Measurements from ENCODE around the gene HSPA8. TPM values are rescaled to one million over a fixed set of nuclear protein-coding genes. Genes with fewer than 3 reads are reported as not detected.
A peak's percentile ranks its signal among the peaks of the same experiment; 100 is the strongest.
"Not testable (repeated sequence)": the region's sequence is repeated elsewhere in the genome, so short reads cannot be mapped to it uniquely, and the experiment has no call there.

Gene HSPA8
- total and polyA plus RNA-seq, 3 experiments from 2014 or later = 1,494 to 4,236 (median 3,972) TPM

DNA sequence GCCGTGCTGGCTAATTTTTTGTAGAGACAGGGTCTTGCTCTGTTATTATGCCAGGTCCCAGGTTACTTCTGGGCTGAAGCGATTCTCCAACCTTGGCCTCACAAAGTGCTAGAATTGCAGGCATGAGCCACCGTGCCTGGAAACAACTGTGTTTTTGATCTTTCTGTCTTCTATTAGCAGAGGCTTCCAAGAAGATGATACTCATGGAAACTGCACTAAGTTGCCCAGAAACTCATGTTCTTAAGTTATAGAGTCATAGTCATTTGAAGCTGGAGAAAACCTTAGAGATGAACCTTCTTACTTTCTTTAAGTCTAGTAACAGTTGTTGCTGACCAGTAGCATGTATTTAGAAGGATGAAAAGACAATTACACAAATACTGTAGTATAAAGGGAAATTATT lies 37.1 kb upstream of the HSPA8 start:
- H3K27ac ChIP-seq (ENCODE audit: low read depth, low read length) = no peak overlapping the region
- CTCF ChIA-PET = interaction anchor here (1.1 to 14.0 kb wide), 3 partner anchors 12 to 147 kb away, joined by 4 to 128 read pairs (median 19); partner anchors contain the start of gene HSPA8
- no peak overlapping the region for H3K27ac Mint-ChIP-seq
- peaks cover 9% of the 10 kb centered on the region for H3K4me1 ChIP-seq (ENCODE audit: insufficient read depth, low read length)
- POLR2A ChIA-PET = interaction anchor here (0.6 kb wide), 1 partner anchor 316 kb away, joined by 3 read pairs; no protein-coding TSS in a partner anchor
- H3K36me3 Mint-ChIP-seq = peaks cover 8 to 10% (median 9%) of the 10 kb centered on the region in 3 donors
- no peaks in the 10 kb centered on the region for H3K9me3 Mint-ChIP-seq
- H3K4me3 Mint-ChIP-seq = no peak overlapping the region
- H3K27me3 ChIP-seq (ENCODE audit: insufficient read depth, low read length, poor library complexity, severe bottlenecking) = no peaks in the 10 kb centered on the region
- no peaks in the 10 kb centered on the region for H3K9me3 ChIP-seq (ENCODE audit: low read length)
- no peaks in the 10 kb centered on the region for H3K36me3 ChIP-seq (ENCODE audit: insufficient read depth, low read length)
- H3K4me3 ChIP-seq (ENCODE audit: low read length) = no peak overlapping the region
- DNase-seq = no peak
- peaks cover 11 to 17% (median 15%) of the 10 kb centered on the region in 3 donors for H3K4me1 Mint-ChIP-seq
- no peaks in the 10 kb centered on the region for H3K27me3 Mint-ChIP-seq

DNA sequence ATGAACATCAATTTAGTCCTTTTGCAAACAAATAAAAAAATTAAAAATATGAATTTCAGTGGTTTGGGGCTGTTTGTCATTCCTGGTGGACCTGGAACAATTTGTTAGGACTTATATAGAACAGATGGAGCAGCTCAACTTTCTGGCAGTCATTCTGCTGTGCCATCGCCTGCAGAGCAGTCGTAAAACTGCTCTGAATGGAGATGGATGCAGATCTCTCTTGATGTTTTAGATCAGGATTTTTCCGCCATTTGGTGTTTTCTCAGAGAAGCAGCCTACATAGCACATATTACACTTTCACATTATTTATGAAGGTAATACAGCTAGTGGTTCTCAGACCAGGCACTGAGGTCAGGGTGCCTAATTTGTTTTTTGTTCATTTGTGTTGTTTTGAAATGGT lies 31.8 kb upstream of the HSPA8 start:
- no peak overlapping the region for H3K4me3 ChIP-seq (ENCODE audit: low read length)
- Mint-ChIP-seq H3K4me1 (peaks cover 8 to 24% (median 21%) of the 10 kb centered on the region in 3 donors), H3K36me3 (peaks cover 5 to 8% (median 8%) of the 10 kb centered on the region in 3 donors), H3K4me3 (no peak overlapping the region), H3K27ac (no peak overlapping the region), H3K9me3 (no peaks in the 10 kb centered on the region), H3K27me3 (no peaks in the 10 kb centered on the region)
- no peaks in the 10 kb centered on the region for H3K36me3 ChIP-seq (ENCODE audit: insufficient read depth, low read length)
- H3K9me3 ChIP-seq (ENCODE audit: low read length) = no peaks in the 10 kb centered on the region
- H3K27me3 ChIP-seq (ENCODE audit: insufficient read depth, low read length, poor library complexity, severe bottlenecking) = no peaks in the 10 kb centered on the region
- DNase-seq = no peak
- H3K4me1 ChIP-seq (ENCODE audit: insufficient read depth, low read length) = no peaks in the 10 kb centered on the region
- POLR2A ChIA-PET = interaction anchor here (0.6 kb wide), 1 partner anchor 38 kb away, joined by 4 read pairs; no protein-coding TSS in a partner anchor
- CTCF ChIA-PET = interaction anchor here (0.9 to 5.1 kb wide), 2 partner anchors 9 to 30 kb away, joined by 3 to 35 read pairs; no protein-coding TSS in a partner anchor
- no peak overlapping the region for H3K27ac ChIP-seq (ENCODE audit: low read depth, low read length)

DNA sequence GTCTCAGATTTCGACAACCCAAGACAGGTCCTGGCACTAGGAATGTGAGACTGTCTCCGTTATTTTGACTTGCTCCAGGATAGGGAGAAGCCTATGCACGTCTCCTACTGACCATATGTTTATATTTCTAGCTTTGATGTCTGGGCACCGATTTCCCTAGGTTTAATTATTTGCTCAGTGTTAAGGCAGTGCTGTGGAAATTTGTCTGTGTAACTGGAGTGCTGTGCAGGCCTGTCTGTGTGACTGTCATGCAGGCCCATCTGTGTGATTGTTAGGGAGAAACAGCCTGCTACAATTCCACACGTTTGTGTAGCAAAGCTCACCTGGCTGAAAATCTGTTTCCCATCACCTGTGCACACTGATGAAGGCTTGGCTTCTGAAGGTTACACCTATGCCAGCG lies 29.6 kb upstream of the HSPA8 start:
- H3K9me3 Mint-ChIP-seq = no peaks in the 10 kb centered on the region
- no peaks in the 10 kb centered on the region for H3K36me3 ChIP-seq (ENCODE audit: insufficient read depth, low read length)
- CTCF ChIA-PET = interaction anchor here (1.1 to 16.3 kb wide), 5 partner anchors 9 to 156 kb away, joined by 3 to 184 read pairs (median 3); partner anchors contain the start of gene HSPA8
- H3K27ac Mint-ChIP-seq = peak overlapping the region; percentile 2 to 80 (median 55)
- H3K4me1 Mint-ChIP-seq = peaks cover 23 to 41% (median 40%) of the 10 kb centered on the region in 3 donors
- DNase-seq = no peak
- H3K9me3 ChIP-seq (ENCODE audit: low read length) = no peaks in the 10 kb centered on the region
- no peak overlapping the region for H3K4me3 ChIP-seq (ENCODE audit: low read length)
- peaks cover 0 to 1% (median 0%) of the 10 kb centered on the region in 3 donors for H3K36me3 Mint-ChIP-seq
- H3K4me1 ChIP-seq (ENCODE audit: insufficient read depth, low read length) = peaks cover 22% of the 10 kb centered on the region
- POLR2A ChIA-PET = interaction anchor here (0.7 to 1.7 kb wide), 2 partner anchors 29 kb away, joined by 3 to 12 read pairs; partner anchors contain the start of gene HSPA8
- H3K27me3 Mint-ChIP-seq = no peaks in the 10 kb centered on the region
- no peak overlapping the region for H3K4me3 Mint-ChIP-seq
- no peaks in the 10 kb centered on the region for H3K27me3 ChIP-seq (ENCODE audit: insufficient read depth, low read length, poor library complexity, severe bottlenecking)
- H3K27ac ChIP-seq (ENCODE audit: low read depth, low read length) = no peak overlapping the region

DNA sequence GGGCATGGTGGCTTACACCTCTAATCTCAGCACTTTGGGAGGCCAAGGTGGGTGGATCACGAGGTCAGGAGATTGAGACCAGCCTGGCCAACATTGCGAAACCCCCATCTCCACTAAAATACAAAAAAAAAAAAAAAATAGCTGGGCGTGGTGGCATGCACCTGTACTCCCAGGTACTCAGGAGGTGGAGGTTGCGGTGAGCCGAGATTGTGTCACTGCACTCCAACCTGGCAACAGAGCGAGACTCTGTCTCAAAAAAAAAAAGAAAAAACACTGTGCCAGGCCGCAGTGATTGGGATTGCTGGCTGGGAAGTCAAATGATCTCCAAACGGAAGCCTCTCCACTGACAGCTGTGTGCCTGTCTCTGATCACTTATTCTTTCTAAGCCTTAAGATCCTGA lies 28.2 kb upstream of the HSPA8 start:
- H3K27ac Mint-ChIP-seq = peak overlapping the region in 6 of 8 donors; percentile 3 to 79 (median 56)
- H3K36me3 Mint-ChIP-seq = not testable (repeated sequence)
- CTCF ChIA-PET = interaction anchor here (1.5 to 16.3 kb wide), 3 partner anchors 13 to 30 kb away, joined by 3 to 184 read pairs (median 35); partner anchors contain the start of gene HSPA8

DNA sequence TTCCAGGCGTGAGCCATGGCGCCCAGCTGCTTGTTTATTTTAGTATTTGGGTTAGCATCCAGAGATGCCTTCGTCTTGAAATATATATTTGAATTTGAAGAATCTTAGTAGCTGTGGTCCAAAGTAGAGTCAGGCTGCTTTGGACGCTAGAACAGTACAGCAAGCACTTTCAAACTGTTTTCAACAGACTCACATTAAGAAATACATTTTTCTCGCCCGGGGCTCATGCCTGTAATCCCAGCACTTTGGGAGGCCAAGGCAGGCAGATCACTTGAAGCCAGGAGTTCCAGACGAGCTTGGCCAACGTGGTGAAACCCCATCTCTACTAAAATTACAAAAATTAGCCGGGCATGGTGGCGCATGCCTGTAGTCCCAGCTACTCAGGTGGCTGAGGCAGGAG lies 27.0 kb upstream of the HSPA8 start:
- peak overlapping the region in 6 of 8 donors; percentile 9 to 92 (median 62) for H3K27ac Mint-ChIP-seq
- not testable (repeated sequence) for H3K36me3 Mint-ChIP-seq; H3K36me3 ChIP-seq (ENCODE audit: insufficient read depth, low read length); DNase-seq; H3K4me3 ChIP-seq (ENCODE audit: low read length); H3K9me3 ChIP-seq (ENCODE audit: low read length); H3K27ac ChIP-seq (ENCODE audit: low read depth, low read length); H3K27me3 Mint-ChIP-seq; H3K27me3 ChIP-seq (ENCODE audit: insufficient read depth, low read length, poor library complexity, severe bottlenecking); H3K9me3 Mint-ChIP-seq; H3K4me3 Mint-ChIP-seq
- CTCF ChIA-PET = interaction anchor here (0.9 to 16.3 kb wide), 5 partner anchors 9 to 29 kb away, joined by 3 to 184 read pairs (median 8); partner anchors contain the start of gene HSPA8
- peaks cover 31 to 60% (median 54%) of the 10 kb centered on the region in 3 donors for H3K4me1 Mint-ChIP-seq
- POLR2A ChIA-PET = interaction anchor here (1.9 to 6.9 kb wide), 3 partner anchors 14 to 26 kb away, joined by 5 to 73 read pairs (median 22); partner anchors contain the start of gene HSPA8
- H3K4me1 ChIP-seq (ENCODE audit: insufficient read depth, low read length) = peaks cover 37% of the 10 kb centered on the region

More for the DNA sequence above, 28.2 kb upstream of the HSPA8 start:
- H3K4me3 Mint-ChIP-seq; H3K36me3 ChIP-seq (ENCODE audit: insufficient read depth, low read length); H3K27me3 Mint-ChIP-seq; H3K9me3 ChIP-seq (ENCODE audit: low read length); H3K4me3 ChIP-seq (ENCODE audit: low read length); H3K9me3 Mint-ChIP-seq; H3K27ac ChIP-seq (ENCODE audit: low read depth, low read length); DNase-seq; H3K27me3 ChIP-seq (ENCODE audit: insufficient read depth, low read length, poor library complexity, severe bottlenecking): not testable (repeated sequence)
- POLR2A ChIA-PET = interaction anchor here (1.1 to 1.7 kb wide), 2 partner anchors 28 to 31 kb away, joined by 10 to 12 read pairs; partner anchors contain the start of gene HSPA8
- peaks cover 30 to 52% (median 51%) of the 10 kb centered on the region in 3 donors for H3K4me1 Mint-ChIP-seq
- H3K4me1 ChIP-seq (ENCODE audit: insufficient read depth, low read length) = peaks cover 36% of the 10 kb centered on the region

DNA sequence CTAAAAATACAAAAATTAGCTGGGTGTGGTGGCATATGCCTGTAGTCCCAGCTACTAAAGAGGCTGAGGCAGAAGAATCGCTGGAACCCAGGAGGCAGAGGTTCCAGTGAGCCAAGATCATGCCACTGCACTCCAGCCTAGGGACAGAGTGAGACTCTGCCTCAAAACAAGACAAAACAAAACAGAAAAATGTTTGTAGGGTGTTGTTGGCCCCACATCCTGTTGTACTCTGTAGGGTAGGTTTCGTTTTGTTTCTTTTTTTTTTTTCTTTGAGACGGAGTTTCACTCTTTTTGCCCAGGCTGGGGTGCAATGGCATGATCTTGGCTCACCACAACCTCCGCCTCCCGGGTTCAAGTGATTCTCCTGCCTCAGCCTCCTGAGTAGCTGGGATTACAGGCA lies 25.7 kb upstream of the HSPA8 start:
- Mint-ChIP-seq H3K4me1 (peaks cover 42 to 73% (median 66%) of the 10 kb centered on the region in 3 donors), H3K4me3 (peak overlapping the region; percentile 50 to 86 (median 72)), H3K27ac (peak overlapping the region; percentile 88 to 97 (median 92))
- not testable (repeated sequence) for H3K27me3 Mint-ChIP-seq; H3K9me3 Mint-ChIP-seq; H3K27me3 ChIP-seq (ENCODE audit: insufficient read depth, low read length, poor library complexity, severe bottlenecking); H3K36me3 ChIP-seq (ENCODE audit: insufficient read depth, low read length); H3K36me3 Mint-ChIP-seq; H3K9me3 ChIP-seq (ENCODE audit: low read length)
- Histone ChIP-seq H3K4me1 (ENCODE audit: insufficient read depth, low read length) (peaks cover 49% of the 10 kb centered on the region), H3K4me3 (ENCODE audit: low read length) (peak overlapping the region; percentile 34), H3K27ac (ENCODE audit: low read depth, low read length) (peak overlapping the region; percentile 47)
- POLR2A ChIA-PET = interaction anchor here (0.6 to 6.9 kb wide), 7 partner anchors 8 to 31 kb away, joined by 5 to 73 read pairs (median 9); partner anchors contain the start of gene HSPA8
- DNase-seq = peak in 3 of 5 donors; percentile 43 to 57 (median 52)
- CTCF ChIA-PET = interaction anchor here (0.7 to 16.3 kb wide), 6 partner anchors 14 to 63 kb away, joined by 3 to 184 read pairs (median 10); partner anchors contain the start of gene HSPA8

DNA sequence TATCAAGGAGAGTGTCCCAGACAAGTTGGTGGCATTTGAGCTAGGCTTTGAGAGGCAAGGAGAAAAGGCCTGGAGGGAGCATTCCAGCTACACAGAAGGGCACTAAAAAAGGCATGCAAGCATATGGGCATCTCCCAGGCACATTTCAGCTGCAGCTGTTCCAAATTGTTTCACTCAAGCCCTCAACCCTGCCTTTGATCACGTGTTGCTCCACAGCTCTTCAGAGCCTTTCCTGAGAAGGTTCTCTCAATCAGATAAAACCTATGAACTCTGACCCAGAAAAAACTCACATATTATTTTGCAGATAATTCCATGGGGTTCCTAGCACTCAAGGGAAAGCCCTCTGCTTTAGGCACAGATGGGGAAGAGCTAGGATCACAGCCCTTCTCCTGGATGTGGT lies 24.4 kb upstream of the HSPA8 start:
- Histone ChIP-seq H3K4me1 (ENCODE audit: insufficient read depth, low read length) (peaks cover 49% of the 10 kb centered on the region), H3K36me3 (ENCODE audit: insufficient read depth, low read length) (no peaks in the 10 kb centered on the region), H3K27ac (ENCODE audit: low read depth, low read length) (no peak overlapping the region), H3K27me3 (ENCODE audit: insufficient read depth, low read length, poor library complexity, severe bottlenecking) (no peaks in the 10 kb centered on the region), H3K9me3 (ENCODE audit: low read length) (no peaks in the 10 kb centered on the region), H3K4me3 (ENCODE audit: low read length) (no peak overlapping the region)
- H3K4me3 Mint-ChIP-seq = peak overlapping the region in 5 of 7 donors; percentile 33 to 62 (median 45)
- H3K27me3 Mint-ChIP-seq = no peaks in the 10 kb centered on the region
- H3K36me3 Mint-ChIP-seq = peaks cover 0 to 9% (median 0%) of the 10 kb centered on the region in 3 donors
- peak overlapping the region; percentile 51 to 97 (median 88) for H3K27ac Mint-ChIP-seq
- no peaks in the 10 kb centered on the region for H3K9me3 Mint-ChIP-seq
- H3K4me1 Mint-ChIP-seq = peaks cover 40 to 73% (median 59%) of the 10 kb centered on the region in 3 donors
- POLR2A ChIA-PET = interaction anchor here (1.2 to 6.9 kb wide), 3 partner anchors 17 to 32 kb away, joined by 4 to 73 read pairs (median 22); partner anchors contain the start of gene HSPA8
- no peak for DNase-seq
- CTCF ChIA-PET = interaction anchor here (2.2 to 16.3 kb wide), 3 partner anchors 17 to 26 kb away, joined by 9 to 184 read pairs (median 14); partner anchors contain the start of gene HSPA8

DNA sequence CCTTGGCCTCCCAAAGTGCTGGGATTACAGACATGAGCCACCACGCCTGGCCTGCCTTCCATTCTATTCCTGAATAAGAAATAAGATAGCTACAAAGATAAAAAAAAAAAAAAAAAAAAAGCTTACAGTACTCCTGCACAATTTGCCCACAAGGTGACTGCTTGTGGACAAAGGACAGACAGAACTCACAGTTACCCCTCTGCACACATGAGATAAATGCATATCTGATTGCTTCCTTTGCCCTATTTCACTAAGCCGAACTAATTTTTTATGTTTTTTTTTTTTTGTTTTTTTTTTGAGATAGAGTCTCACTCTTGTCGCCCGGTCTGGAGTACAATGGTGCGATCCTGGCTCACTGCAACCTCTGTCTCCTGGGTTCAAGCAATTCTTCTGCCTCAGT lies 23.6 kb upstream of the HSPA8 start:
- Mint-ChIP-seq H3K9me3 (no peaks in the 10 kb centered on the region), H3K27me3 (no peaks in the 10 kb centered on the region), H3K36me3 (peaks cover 0 to 9% (median 0%) of the 10 kb centered on the region in 3 donors), H3K27ac (peak overlapping the region in 2 of 8 donors; percentile 27 to 50), H3K4me3 (peak overlapping the region in 1 of 7 donors; percentile 54), H3K4me1 (peaks cover 36 to 65% (median 51%) of the 10 kb centered on the region in 3 donors)
- Histone ChIP-seq H3K27me3 (ENCODE audit: insufficient read depth, low read length, poor library complexity, severe bottlenecking) (no peaks in the 10 kb centered on the region), H3K36me3 (ENCODE audit: insufficient read depth, low read length) (no peaks in the 10 kb centered on the region), H3K4me1 (ENCODE audit: insufficient read depth, low read length) (peaks cover 49% of the 10 kb centered on the region), H3K27ac (ENCODE audit: low read depth, low read length) (no peak overlapping the region), H3K4me3 (ENCODE audit: low read length) (no peak overlapping the region), H3K9me3 (ENCODE audit: low read length) (no peaks in the 10 kb centered on the region)
- CTCF ChIA-PET = interaction anchor here (0.7 to 16.3 kb wide), 4 partner anchors 17 to 26 kb away, joined by 3 to 184 read pairs (median 13); partner anchors contain the start of gene HSPA8
- POLR2A ChIA-PET = interaction anchor here (0.6 to 6.9 kb wide), 3 partner anchors 16 to 273 kb away, joined by 4 to 73 read pairs (median 22); partner anchors contain the start of gene HSPA8
- DNase-seq = no peak

All from CD8-positive, alpha-beta memory T cell (primary cell).